OCI-LY7 (cell line): ENCODE data around the gene IFFO2. TPM values are rescaled to one million over a fixed set of nuclear protein-coding genes. Genes with fewer than 3 reads are reported as not detected.

Source experiments
- BruUV-seq: library from RNA; stranded (reverse); fragments of 400-500 nt; replicated peaks from 2 replicates; lab custom pipeline; 2021; lab: Mats Ljungman, UMichigan
- CTCF ChIA-PET: fragments of 300-600 bp; sonication (Branson Sonifier 250); formaldehyde crosslinking; loops from one replicate; lab custom pipeline; 2022; ENCODE audit warnings: antibody characterized with exemption; ENCODE audit not compliant: unreplicated experiment; lab: Charles Lee
- POLR2A ChIA-PET: fragments of 300-600 bp; sonication (Branson Sonifier 250); formaldehyde crosslinking; loops from one replicate; lab custom pipeline; 2022; ENCODE audit warnings: antibody characterized with exemption; lab: Charles Lee
- DNase-seq: peaks from one replicate; pipeline ENCODE4 v3.0.0-alpha.2; 2015; ENCODE audit warnings: low spot score
- H2AFZ ChIP-seq: fragments of 200-600 bp; sonication (generic), shearing (Covaris generic); 2 replicates; pipeline ENCODE4 v1.6.1; 2014; ENCODE audit warnings: mild to moderate bottlenecking, antibody characterized with exemption, low read length, moderate library complexity
- H3K27ac ChIP-seq: fragments of 200-600 bp; sonication (generic); 2 replicates; pipeline ENCODE4 v1.5.1; 2014; ENCODE audit warnings: mixed run types, low read depth, mild to moderate bottlenecking, moderate library complexity, low read length, inconsistent platforms; ENCODE audit not compliant: poor library complexity, severe bottlenecking
- H3K36me3 ChIP-seq: fragments of 200-600 bp; sonication (generic); 2 replicates; pipeline ENCODE4 v1.6.1; 2014; ENCODE audit warnings: mild to moderate bottlenecking, antibody characterized with exemption, low read length, moderate library complexity, mixed read lengths; ENCODE audit not compliant: insufficient read depth
- H3K4me1 ChIP-seq: fragments of 200-600 bp; sonication (generic); 2 replicates; pipeline ENCODE4 v1.5.1; 2014; ENCODE audit warnings: mild to moderate bottlenecking, low read length; ENCODE audit not compliant: insufficient read depth, poor library complexity, severe bottlenecking
- H3K4me2 ChIP-seq: fragments of 200-600 bp; sonication (generic); 2 replicates; pipeline ENCODE4 v1.6.1; 2014; ENCODE audit warnings: mild to moderate bottlenecking, low read length
- H3K4me3 ChIP-seq: fragments of 200-600 bp; sonication (generic); 2 replicates; pipeline ENCODE4 v1.5.1; 2014; ENCODE audit warnings: mild to moderate bottlenecking, low read depth, low read length; ENCODE audit not compliant: poor library complexity, severe bottlenecking
- H3K79me2 ChIP-seq: fragments of 200-600 bp; sonication (generic); 2 replicates; pipeline ENCODE4 v1.6.1; 2016; ENCODE audit warnings: low read depth, mild to moderate bottlenecking, low read length, moderate library complexity, mixed read lengths; ENCODE audit not compliant: insufficient read depth
- H3K9me2 ChIP-seq: fragments of 200-600 bp; sonication (generic); 2 replicates; pipeline ENCODE4 v1.6.1; 2016; ENCODE audit warnings: mild to moderate bottlenecking, low read length, mixed read lengths; ENCODE audit not compliant: insufficient read depth
- H3K9me3 ChIP-seq: fragments of 200-600 bp; sonication (generic); 2 replicates; pipeline ENCODE4 v1.6.1; 2014; ENCODE audit warnings: mild to moderate bottlenecking, mixed run types, low read length, mixed read lengths
- H4K20me1 ChIP-seq: fragments of 200-600 bp; sonication (generic); 2 replicates; pipeline ENCODE4 v1.6.1; 2014; ENCODE audit warnings: mild to moderate bottlenecking, antibody characterized with exemption, low read length, moderate library complexity, mixed read lengths; ENCODE audit not compliant: insufficient read depth
- CTCF ChIP-seq: fragments of 200-600 bp; sonication (generic); conservative IDR thresholded peaks from 2 replicates; pipeline ENCODE4 v1.5.1; 2014; ENCODE audit warnings: mild to moderate bottlenecking, antibody characterized with exemption, low read length, moderate library complexity, mixed read lengths
- EZH2phosphoT487 ChIP-seq: fragments of 200-600 bp; sonication (generic); IDR thresholded peaks from 2 replicates; pipeline ENCODE4 v1.6.1; 2018; ENCODE audit warnings: low read depth, borderline replicate concordance, mild to moderate bottlenecking, mixed run types, antibody characterized with exemption, low read length, moderate library complexity, mixed read lengths
- intact Hi-C: fragments of 100-400 bp; cut with micrococcal nuclease; formaldehyde crosslinking; loops from one replicate; pipeline ENCODE4 v1.10.0; 2022; ENCODE audit not compliant: unreplicated experiment
- total RNA-seq, 2 experiments: library from RNA; depleted of rRNA in 1 of 2; stranded (reverse); fragments of >200 nt in 1 of 2; shearing (Covaris generic) in 1 of 2; gene quantifications; 2 replicates each; pipeline ENCODE4 v1.2.3, GENCODE V29; 2014 to 2022

IFFO2 gene
- total RNA-seq, 2 experiments from 2014 or later: 0.06 to 0.44 TPM

GRCh38 chr1:18940303-18941020 is 16.0 kb downstream of the IFFO2 start:
- intact Hi-C loops: no loop called here
- CTCF ChIA-PET: no interaction called here
- Histone ChIP-seq H3K79me2 (no peaks in the 10 kb centered on the region), H3K4me2 (no peak overlapping the region), H3K4me3 (no peak overlapping the region), H3K36me3 (no peaks in the 10 kb centered on the region), H3K4me1 (no peaks in the 10 kb centered on the region), H2AFZ (no peak overlapping the region), H3K9me3 (no peaks in the 10 kb centered on the region), H3K9me2 (no peaks in the 10 kb centered on the region), H4K20me1 (no peaks in the 10 kb centered on the region), H3K27ac (no peak overlapping the region)
- no peak for TF ChIP-seq EZH2phosphoT487
- BruUV-seq: no TSS peak
- POLR2A ChIA-PET: interaction anchor here (0.7 kb wide), 1 partner anchor 1125 kb away, joined by 3 read pairs; no protein-coding TSS in a partner anchor
- DNase-seq: no peak

- BruUV-seq: no TSS peak
- no peaks in the 10 kb centered on the region for H3K36me3 ChIP-seq
- TF ChIP-seq EZH2phosphoT487 (no peak), CTCF (no peak)
- H4K20me1 ChIP-seq: no peaks in the 10 kb centered on the region; the same call in 1 of the 2 replicates
- CTCF ChIA-PET: interaction anchor here (1.1 kb wide), 1 partner anchor 12 kb away, joined by 4 read pairs; no protein-coding TSS in a partner anchor
- no peak overlapping the region for H3K4me3 ChIP-seq
- H2AFZ ChIP-seq: no peak overlapping the region
- no peaks in the 10 kb centered on the region for H3K4me1 ChIP-seq
- H3K9me2 ChIP-seq: no peaks in the 10 kb centered on the region
- no peak overlapping the region for H3K4me2 ChIP-seq
- H3K79me2 ChIP-seq: no peaks in the 10 kb centered on the region
- intact Hi-C loops: no loop called here
- no peaks in the 10 kb centered on the region for H3K9me3 ChIP-seq
- DNase-seq: no peak
- POLR2A ChIA-PET: interaction anchor here (0.7 kb wide), 1 partner anchor 1124 kb away, joined by 3 read pairs; no protein-coding TSS in a partner anchor
- no peak overlapping the region for H3K27ac ChIP-seq
Observed at GRCh38 chr1:18939398-18940302, 16.8 kb downstream of the IFFO2 start.

- Histone ChIP-seq H3K36me3 (no peaks in the 10 kb centered on the region), H3K9me2 (no peaks in the 10 kb centered on the region), H3K79me2 (no peaks in the 10 kb centered on the region), H3K4me1 (no peaks in the 10 kb centered on the region), H3K27ac (no peak overlapping the region), H2AFZ (no peak overlapping the region), H3K4me3 (no peak overlapping the region), H4K20me1 (no peaks in the 10 kb centered on the region; the same call in 1 of the 2 replicates), H3K4me2 (no peak overlapping the region), H3K9me3 (no peaks in the 10 kb centered on the region)
- TF ChIP-seq CTCF (no peak), EZH2phosphoT487 (no peak)
- no TSS peak for BruUV-seq
- ChIA-PET CTCF (interaction anchor here (1.1 kb wide), 1 partner anchor 11 kb away, joined by 4 read pairs; no protein-coding TSS in a partner anchor), POLR2A (no interaction called here)
- DNase-seq: no peak
- intact Hi-C loops: no loop called here
Observed at GRCh38 chr1:18938707-18939070, 17.8 kb downstream of the IFFO2 start.
